Upper lobe of left lung (tissue), 6 donors: ENCODE results near the gene AP1G1. TPM values are rescaled to one million over a fixed set of nuclear protein-coding genes. Genes with fewer than 3 reads are reported as not detected.
A peak's percentile ranks its signal among the peaks of the same experiment; 100 is the strongest.

Experiments used
- ATAC-seq, 2 donors: fragments of 200-7000 bp; cut with Tn5 transposase; one replicate each; pipeline ENCODE4 v1.9.1; 2022; ENCODE audit warnings: mild to moderate bottlenecking in 2 of 2, moderate library complexity in 2 of 2; ENCODE audit not compliant: low FRiP score in 2 of 2
- DNase-seq, 2 donors: peaks; one replicate each; pipeline ENCODE4 v3.0.0-alpha.2; 2019 to 2020
- H3K27ac ChIP-seq, 4 donors: fragments of 200-600 bp; sonication (generic); one replicate each; pipeline ENCODE4 v1.5.1; 2016 to 2019
- H3K27me3 ChIP-seq, 4 donors: fragments of 200-600 bp; sonication (generic); one replicate each; pipeline ENCODE4 v1.5.1; 2017 to 2019
- H3K36me3 ChIP-seq, 4 donors: fragments of 200-600 bp; sonication (generic); one replicate each; pipeline ENCODE4 v1.5.1; 2016 to 2019
- H3K4me1 ChIP-seq, 4 donors: fragments of 200-600 bp; sonication (generic); one replicate each; pipeline ENCODE4 v1.5.1; 2018 to 2019
- H3K4me3 ChIP-seq, 4 donors: fragments of 200-600 bp; sonication (generic); one replicate each; pipeline ENCODE4 v1.5.1; 2017 to 2019; ENCODE audit warnings: mild to moderate bottlenecking in 2 of 4, moderate library complexity in 1 of 4
- H3K9me3 ChIP-seq, 4 donors: fragments of 200-600 bp; sonication (generic); one replicate each; pipeline ENCODE4 v1.5.1; 2018 to 2019
- CTCF ChIP-seq, 6 experiments: fragments of 450-650 bp in 4 of 6; fragments of 200-600 bp in 2 of 6; sonication (generic) in 2 of 6; IDR thresholded peaks; one replicate each; pipeline ENCODE4 v1.5.1; 2016 to 2019; ENCODE audit warnings: antibody characterized with exemption in 6 of 6
- EP300 ChIP-seq, 4 donors: sonication (generic); formaldehyde crosslinking; IDR thresholded peaks; one replicate each; pipeline ENCODE4 v1.5.1; 2017; ENCODE audit warnings: antibody characterized with exemption in 4 of 4, control low read depth in 2 of 4
- POLR2A ChIP-seq, 4 donors: fragments of 450-650 bp; IDR thresholded peaks; one replicate each; pipeline ENCODE4 v1.5.1; 2016 to 2017; ENCODE audit warnings: antibody characterized with exemption in 4 of 4, mild to moderate bottlenecking in 2 of 4
- POLR2AphosphoS5 ChIP-seq, 2 donors: sonication (generic); formaldehyde crosslinking; IDR thresholded peaks; one replicate each; pipeline ENCODE4 v1.5.1; 2017; ENCODE audit warnings: antibody characterized with exemption in 2 of 2
- WGBS, 2 donors: methylation state at CpG; one replicate each; pipeline ENCODE4 v1.1.5; 2017 to 2018; 5-methylcytosine and 5-hydroxymethylcytosine counted together
- total RNA-seq, 6 donors: library from RNA; depleted of rRNA in 4 of 6; stranded (reverse); fragments of >200 nt in 4 of 6; gene quantifications; one replicate each; pipeline versions ENCODE4 v1.1.0 to v1.2.1, GENCODE V29; 2016 to 2021
- donor health status: DM: no; HTN: no; CAD: no; lungs with moderate emphysema.
- donor health status: DM: no; HTN: yes; CAD: no; lungs with severe emphysema.

The AP1G1 gene
- total RNA-seq, 6 donors from 2014 or later: 63.7 to 145 (median 88.6) TPM

GRCh38 chr16:71758293-71758760 is 50.3 kb downstream of the AP1G1 start:
- Histone ChIP-seq H3K9me3 (no peaks in the 10 kb centered on the region), H3K36me3 (peaks cover 37 to 100% (median 75%) of the 10 kb centered on the region in 4 donors), H3K4me1 (no peaks in the 10 kb centered on the region), H3K4me3 (no peak overlapping the region), H3K27ac (no peak overlapping the region), H3K27me3 (no peaks in the 10 kb centered on the region)
- WGBS, 2 donors: 63 to 75% methylated on average over 5 of the region's 5 CpGs
- ATAC-seq (no peak), DNase-seq (no peak)
- TF ChIP-seq CTCF (IDR thresholded peaks at IDR 0.05) (no peak), POLR2AphosphoS5 (IDR thresholded peaks at IDR 0.05) (no peak), EP300 (IDR thresholded peaks at IDR 0.05) (no peak), POLR2A (IDR thresholded peaks at IDR 0.05) (no peak)

GRCh38 chr16:71754652-71755051 is 54.0 kb downstream of the AP1G1 start:
- 82 to 84% methylated on average over 2 of the region's 2 CpGs for WGBS, 2 donors
- H3K36me3 ChIP-seq: peaks cover 39 to 99% (median 70%) of the 10 kb centered on the region in 4 donors

GRCh38 chr16:71754108-71754507 is 54.5 kb downstream of the AP1G1 start:
- Histone ChIP-seq H3K27me3 (no peaks in the 10 kb centered on the region), H3K27ac (no peak overlapping the region), H3K4me3 (no peak overlapping the region), H3K36me3 (peaks cover 44 to 99% (median 69%) of the 10 kb centered on the region in 4 donors), H3K9me3 (no peaks in the 10 kb centered on the region), H3K4me1 (no peaks in the 10 kb centered on the region)
- TF ChIP-seq POLR2A (IDR thresholded peaks at IDR 0.05): no peak
- TF ChIP-seq CTCF (IDR thresholded peaks at IDR 0.05): no peak
- DNase-seq: no peak
- ATAC-seq: no peak

More at GRCh38 chr16:71754652-71755051, 54.0 kb downstream of the AP1G1 start:
- DNase-seq (no peak), ATAC-seq (no peak)
- Histone ChIP-seq H3K9me3 (no peaks in the 10 kb centered on the region), H3K4me3 (no peak overlapping the region), H3K4me1 (no peaks in the 10 kb centered on the region), H3K27me3 (no peaks in the 10 kb centered on the region), H3K27ac (no peak overlapping the region)
- TF ChIP-seq POLR2AphosphoS5 (IDR thresholded peaks at IDR 0.05): no peak
- no peak for TF ChIP-seq CTCF (IDR thresholded peaks at IDR 0.05)
- TF ChIP-seq POLR2A (IDR thresholded peaks at IDR 0.05): no peak
- TF ChIP-seq EP300 (IDR thresholded peaks at IDR 0.05): no peak

GRCh38 chr16:71748226-71748625 is 60.4 kb downstream of the AP1G1 start:
- Histone ChIP-seq H3K9me3 (no peaks in the 10 kb centered on the region), H3K4me1 (no peaks in the 10 kb centered on the region), H3K36me3 (peaks cover 40 to 99% (median 72%) of the 10 kb centered on the region in 4 donors), H3K27ac (no peak overlapping the region), H3K4me3 (no peak overlapping the region), H3K27me3 (no peaks in the 10 kb centered on the region)
- 85 to 86% methylated on average over 4 of the region's 4 CpGs for WGBS, 2 donors
- DNase-seq: no peak
- no peak for ATAC-seq
- no peak for TF ChIP-seq POLR2A (IDR thresholded peaks at IDR 0.05)

DNA sequence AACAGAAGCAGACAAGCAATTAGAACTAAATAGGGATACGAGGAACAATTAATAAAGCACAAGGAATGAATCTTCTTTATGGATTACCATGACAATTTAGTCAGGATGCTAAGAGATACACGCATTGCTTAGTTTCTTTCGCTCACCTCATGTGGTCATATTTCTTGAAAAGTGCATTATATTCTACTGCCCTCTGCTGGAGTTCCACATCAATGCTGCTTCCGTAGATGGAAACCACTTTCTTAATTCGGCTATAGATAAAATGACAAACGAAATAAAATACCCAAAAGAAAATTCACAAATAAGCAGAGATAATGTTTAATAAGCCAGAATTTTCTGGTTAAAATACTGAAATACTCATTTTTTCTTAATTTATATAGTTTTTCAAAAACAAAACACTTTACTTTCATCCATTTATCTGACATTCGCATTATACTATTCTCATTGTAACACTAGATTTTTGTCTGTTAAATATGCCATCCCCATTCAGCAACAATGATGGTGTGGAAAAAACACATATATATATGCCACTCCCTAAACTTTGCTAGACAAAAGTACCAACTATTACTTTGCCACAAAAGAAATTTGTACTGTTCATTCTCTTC is 62.1 kb downstream of the AP1G1 start:
- DNase-seq (no peak), ATAC-seq (no peak)
- no peak overlapping the region for H3K4me3 ChIP-seq
- 51 to 60% methylated on average over 7 of the region's 7 CpGs for WGBS, 2 donors
- H3K36me3 ChIP-seq: peaks cover 39 to 93% (median 76%) of the 10 kb centered on the region in 4 donors
- no peaks in the 10 kb centered on the region for H3K27me3 ChIP-seq
- no peaks in the 10 kb centered on the region for H3K4me1 ChIP-seq
- no peak for TF ChIP-seq POLR2A (IDR thresholded peaks at IDR 0.05)
- peak in 5 of 6 experiments; percentile 30 to 52 (median 44) for TF ChIP-seq CTCF (IDR thresholded peaks at IDR 0.05)
- H3K27ac ChIP-seq: no peak overlapping the region
- H3K9me3 ChIP-seq: no peaks in the 10 kb centered on the region
